ENCODE results near the gene ESF1.

GRCh38 chr20:13701486-13701885, 83.2 kb downstream of the ESF1 start:
- TF ChIP-seq POLR2A (IDR thresholded peaks at IDR 0.05) (no peak), EP300 (IDR thresholded peaks at IDR 0.05) (no peak)

Measured in stomach (tissue), 4 donors.